H1 (cell line): ENCODE data around the gene PLEKHA5. TPM values are rescaled to one million over a fixed set of nuclear protein-coding genes. Genes with fewer than 3 reads are reported as not detected.

Experiments used
- CTCF ChIA-PET: fragments of 300-600 bp; sonication (Branson Sonifier 250); formaldehyde crosslinking; loops from one replicate; lab custom pipeline; 2021; ENCODE audit not compliant: partially characterized antibody; lab: Charles Lee
- POLR2A ChIA-PET: fragments of 300-600 bp; sonication (Branson Sonifier 250); formaldehyde crosslinking; loops from one replicate; lab custom pipeline; 2021; ENCODE audit warnings: inconsistent platforms; ENCODE audit not compliant: partially characterized antibody; lab: Charles Lee
- DNase-seq, 2 experiments: peaks; one replicate each; pipeline versions ENCODE4 v3.0.0 to v3.0.0-alpha.2; 2010 to 2022; ENCODE audit warnings: low spot score in 2 of 2, low read depth in 1 of 2, mixed read lengths in 1 of 2
- FAIRE-seq: peaks from 2 replicates; lab custom pipeline; 2011; peaks lifted over from hg19 to GRCh38; lab: Jason Lieb, UNC
- H2AFZ ChIP-seq: 2 replicates; pipeline ENCODE4 v1.8.1; 2012; ENCODE audit warnings: low read length, inconsistent platforms
- H2AK5ac ChIP-seq: 2 replicates; pipeline ENCODE4 v1.6.1; 2013; ENCODE audit warnings: low read depth, low read length
- H2BK120ac ChIP-seq: replicated peaks from 2 replicates; pipeline ENCODE3; 2013; ENCODE audit warnings: low read depth, low read length, inconsistent platforms
- H2BK12ac ChIP-seq: 2 replicates; pipeline ENCODE4 v1.6.1; 2013; ENCODE audit warnings: low read depth, low read length
- H2BK15ac ChIP-seq: 2 replicates; pipeline ENCODE4 v1.6.1; 2013; ENCODE audit warnings: low read length
- H2BK20ac ChIP-seq: 2 replicates; pipeline ENCODE4 v1.6.1; 2013; ENCODE audit warnings: low read length
- H2BK5ac ChIP-seq: 2 replicates; pipeline ENCODE4 v1.6.1; 2013; ENCODE audit warnings: low read depth, low read length
- H3K14ac ChIP-seq: 2 replicates; pipeline ENCODE4 v1.6.1; 2013; ENCODE audit warnings: inconsistent platforms; ENCODE audit not compliant: insufficient read length
- H3K18ac ChIP-seq: 2 replicates; pipeline ENCODE4 v1.6.1; 2013; ENCODE audit warnings: low read length; ENCODE audit errors: extremely low read depth
- H3K23ac ChIP-seq: 2 replicates; pipeline ENCODE4 v1.6.1; 2013; ENCODE audit warnings: inconsistent platforms; ENCODE audit not compliant: insufficient read length
- H3K23me2 ChIP-seq: 2 replicates; pipeline ENCODE4 v1.6.1; 2013; ENCODE audit warnings: low read depth, low read length
- H3K27ac ChIP-seq: 2 replicates; pipeline ENCODE4 v1.6.1; 2011; ENCODE audit warnings: low read depth, low read length, inconsistent platforms
- H3K27me3 ChIP-seq, 4 experiments: replicated peaks in 1 of 4; 1 replicate in 1 of 4; 2 replicates in 3 of 4; pipeline versions ENCODE4 v1.6.1 to v1.8.1; 2011 to 2013; ENCODE audit warnings: low read length in 3 of 4, mild to moderate bottlenecking in 3 of 4, inconsistent platforms in 2 of 4, mixed read lengths in 2 of 4, moderate library complexity in 1 of 4; ENCODE audit not compliant: control insufficient read depth in 3 of 4, insufficient read depth in 3 of 4; ENCODE audit errors: extremely low read depth in 1 of 4
- H3K36me3 ChIP-seq, 4 experiments: 2 replicates each; pipeline versions ENCODE4 v1.6.1 to v1.8.1; 2011 to 2013; ENCODE audit warnings: mild to moderate bottlenecking in 4 of 4, low read length in 3 of 4, moderate library complexity in 2 of 4, control low read depth in 1 of 4, inconsistent platforms in 1 of 4; ENCODE audit not compliant: insufficient read depth in 4 of 4, control insufficient read depth in 2 of 4
- H3K4ac ChIP-seq: replicated peaks from 2 replicates; pipeline ENCODE3; 2013; ENCODE audit warnings: low read length, low read depth, mixed read lengths, inconsistent platforms; ENCODE audit not compliant: insufficient read length
- H3K4me1 ChIP-seq, 4 experiments: replicated peaks in 1 of 4; 1 replicate in 1 of 4; 2 replicates in 3 of 4; pipeline versions ENCODE4 v1.6.1 to v1.8.1; 2011 to 2013; ENCODE audit warnings: low read length in 3 of 4, inconsistent platforms in 2 of 4, mixed read lengths in 1 of 4; ENCODE audit not compliant: insufficient read depth in 4 of 4, control insufficient read depth in 3 of 4
- H3K4me2 ChIP-seq, 2 experiments: 2 replicates each; pipeline versions ENCODE4 v1.6.1 to v1.8.1; 2011 to 2013; ENCODE audit warnings: low read depth in 2 of 2, low read length in 2 of 2, control low read depth in 1 of 2, inconsistent platforms in 1 of 2, mild to moderate bottlenecking in 1 of 2; ENCODE audit not compliant: insufficient read depth in 1 of 2
- H3K4me3 ChIP-seq, 4 experiments: fragments of 200-600, 300-600 bp in 1 of 4; sonication (generic), shearing (Covaris generic), sonication (Bioruptor Twin) in 1 of 4; 2 replicates each; pipeline versions ENCODE4 v1.5.1 to v1.8.1; 2011 to 2016; ENCODE audit warnings: low read length in 4 of 4, low read depth in 3 of 4, control low read depth in 2 of 4, inconsistent platforms in 2 of 4, mild to moderate bottlenecking in 2 of 4, mixed read lengths in 1 of 4, moderate library complexity in 1 of 4; ENCODE audit not compliant: insufficient read depth in 2 of 4; ENCODE audit errors: extremely low read depth in 1 of 4
- H3K56ac ChIP-seq: replicated peaks from 2 replicates; pipeline ENCODE3; 2013; ENCODE audit warnings: low read depth, mild to moderate bottlenecking, mixed read lengths, low read length, inconsistent platforms; ENCODE audit not compliant: insufficient read length
- H3K79me1 ChIP-seq: 2 replicates; pipeline ENCODE4 v1.6.1; 2013; ENCODE audit warnings: low read depth, low read length, control low read depth
- H3K79me2 ChIP-seq, 2 experiments: 2 replicates each; pipeline versions ENCODE4 v1.6.1 to v1.8.1; 2012 to 2013; ENCODE audit warnings: low read length in 2 of 2, mild to moderate bottlenecking in 2 of 2, inconsistent platforms in 1 of 2; ENCODE audit not compliant: insufficient read depth in 2 of 2, control insufficient read depth in 1 of 2
- H3K9ac ChIP-seq, 4 experiments: replicated peaks in 1 of 4; 1 replicate in 1 of 4; 2 replicates in 3 of 4; pipeline versions ENCODE4 v1.6.1 to v1.8.1; 2011 to 2013; ENCODE audit warnings: low read depth in 3 of 4, low read length in 3 of 4, control low read depth in 2 of 4, mild to moderate bottlenecking in 2 of 4, moderate library complexity in 2 of 4, inconsistent platforms in 1 of 4; ENCODE audit errors: extremely low read depth in 1 of 4
- H3K9me3 ChIP-seq, 2 experiments: 2 replicates each; pipeline versions ENCODE4 v1.6.1 to v1.8.1; 2012 to 2013; ENCODE audit warnings: mild to moderate bottlenecking in 2 of 2, moderate library complexity in 2 of 2, control low read depth in 1 of 2, inconsistent platforms in 1 of 2, low read depth in 1 of 2, low read length in 1 of 2, mixed read lengths in 1 of 2; ENCODE audit not compliant: insufficient read depth in 2 of 2
- H4K20me1 ChIP-seq, 2 experiments: replicated peaks in 1 of 2; 2 replicates each; pipeline versions ENCODE3 to v1.8.1; 2011 to 2013; ENCODE audit warnings: inconsistent platforms in 2 of 2, low read length in 2 of 2, mild to moderate bottlenecking in 1 of 2; ENCODE audit not compliant: insufficient read depth in 2 of 2, control insufficient read depth in 1 of 2
- H4K5ac ChIP-seq: 2 replicates; pipeline ENCODE4 v1.6.1; 2013; ENCODE audit warnings: low read length, low read depth, mixed read lengths, inconsistent platforms; ENCODE audit not compliant: insufficient read length
- H4K8ac ChIP-seq: 2 replicates; pipeline ENCODE4 v1.8.0; 2013; ENCODE audit warnings: mild to moderate bottlenecking, moderate library complexity, low read length, inconsistent platforms; ENCODE audit not compliant: insufficient read depth; ENCODE audit errors: extremely low read depth
- H4K91ac ChIP-seq: replicated peaks from 2 replicates; pipeline ENCODE3; 2013; ENCODE audit warnings: low read length, mixed read lengths, inconsistent platforms; ENCODE audit not compliant: insufficient read length
- BCL11A ChIP-seq, 2 experiments: IDR thresholded peaks; one replicate each; pipeline ENCODE4 v1.6.1; 2011; ENCODE audit warnings: low read depth in 2 of 2, low read length in 2 of 2, mild to moderate bottlenecking in 2 of 2
- EGR1 ChIP-seq: IDR thresholded peaks from 2 replicates; pipeline ENCODE4 v1.6.1; 2011; ENCODE audit warnings: low read depth, low read length, borderline replicate concordance
- FOSL1 ChIP-seq: IDR thresholded peaks from 2 replicates; pipeline ENCODE4 v1.6.1; 2011; ENCODE audit warnings: mild to moderate bottlenecking, low read depth, low read length, moderate library complexity; ENCODE audit not compliant: insufficient read depth
- KDM1A ChIP-seq: fragments of 200-600, 300-600 bp; sonication (generic); IDR thresholded peaks from 2 replicates; pipeline ENCODE4 v1.7.1; 2016; ENCODE audit warnings: mild to moderate bottlenecking, low read length, borderline replicate concordance
- MAFK ChIP-seq: IDR thresholded peaks from 2 replicates; pipeline ENCODE4 v1.6.1; 2012; ENCODE audit warnings: low read depth, mild to moderate bottlenecking, improper control_type of control experiment, low read length
- SP2 ChIP-seq: IDR thresholded peaks from 2 replicates; pipeline ENCODE4 v1.6.1; 2012; ENCODE audit warnings: mild to moderate bottlenecking, low read length, inconsistent platforms
- TAF1 ChIP-seq: IDR thresholded peaks from 2 replicates; pipeline ENCODE4 v1.6.1; 2011; ENCODE audit warnings: mild to moderate bottlenecking, low read depth, low read length
- YY1 ChIP-seq: IDR thresholded peaks from 2 replicates; pipeline ENCODE4 v1.6.1; 2011; ENCODE audit warnings: low read depth, mild to moderate bottlenecking, low read length
- WGBS, 2 experiments: shearing (Covaris generic) in 1 of 2; methylation state at CpG; one replicate each; pipeline versions ENCODE4 v1.1.6 to v1.1.7; 2013 to 2015; ENCODE audit warnings: low lambda C conversion rate in 2 of 2, mixed read lengths in 2 of 2, inconsistent platforms in 1 of 2, low coverage in 1 of 2, missing lambda C conversion rate in 1 of 2; ENCODE audit not compliant: insufficient replicate concordance in 2 of 2, insufficient coverage in 1 of 2, insufficient read length in 1 of 2; ENCODE audit errors: extremely low coverage in 1 of 2, missing lambda C conversion rate in 1 of 2; 5-methylcytosine and 5-hydroxymethylcytosine counted together
- polyA plus RNA-seq, 7 experiments: library from polyadenylated mRNA; depleted of rRNA in 3 of 7; stranded (reverse) in 5 of 7; unstranded in 2 of 7; fragments of >200 nt in 5 of 7; fragments of 200-250 nt in 2 of 7; gene quantifications; 1 replicate in 5 of 7; 2 replicates in 1 of 7; 4 replicates in 1 of 7; pipeline versions ENCODE4 v1.2.1 to v1.2.3, GENCODE V29; 2011 to 2013; ENCODE audit warnings: missing spikeins in 2 of 7, mixed read lengths in 2 of 7
- total RNA-seq: library from RNA; stranded (reverse); fragmentation: NEBNext Ultra II Directional; extraction: Animal tissue kit (Norgen Biotek cat#: 25700); gene quantifications from 2 replicates; pipeline ENCODE4 v1.2.1, GENCODE V29; 2021

PLEKHA5 gene
- total and polyA plus RNA-seq, 2 of the 8 experiments (the other 6 are each of a cell fraction or from before 2014, with no cell fraction given), result 17.2 to 66.1 TPM

DNA sequence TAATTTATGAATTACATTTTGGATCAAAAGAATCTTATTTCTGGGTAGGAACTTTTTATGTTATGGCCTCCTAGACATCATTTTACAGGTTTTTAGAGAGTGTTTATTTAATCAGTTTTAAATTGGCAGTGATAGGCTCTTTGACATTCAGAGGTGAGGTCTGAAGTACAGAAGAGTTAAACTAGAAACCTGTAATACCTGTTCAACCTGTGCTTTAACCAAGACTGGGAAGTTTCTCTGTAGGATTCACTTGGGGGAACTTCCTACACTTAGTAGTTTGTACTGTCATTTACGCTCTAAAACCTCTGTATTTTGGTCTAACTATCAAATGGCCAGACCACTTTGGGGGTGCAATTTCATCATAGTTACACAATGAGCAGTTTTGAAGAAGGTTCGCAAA is 35.9 kb downstream of the PLEKHA5 start:
- Histone ChIP-seq H3K36me3 (no peaks in the 10 kb centered on the region), H3K9me3 (no peaks in the 10 kb centered on the region), H3K14ac (no peak overlapping the region), H3K9ac (no peak overlapping the region), H3K4me2 (peak overlapping the region in 1 of 2 experiments; percentile 2; a peak in 1 of 4 replicates), H4K8ac (no peak overlapping the region), H3K4me1 (peaks cover 0 to 4% (median 3%) of the 10 kb centered on the region in 4 experiments; a peak in 3 of 7 replicates), H4K91ac (no peak overlapping the region), H2AFZ (no peak overlapping the region), H3K23me2 (no peaks in the 10 kb centered on the region), H2BK15ac (no peak overlapping the region), H3K56ac (no peak overlapping the region), H2AK5ac (no peak overlapping the region), H3K4me3 (no peak overlapping the region), H4K20me1 (peaks cover 2 to 11% of the 10 kb centered on the region in 2 experiments), H3K23ac (no peak overlapping the region), H2BK5ac (no peak overlapping the region), H2BK120ac (no peak overlapping the region), H3K18ac (no peak overlapping the region), H4K5ac (no peak overlapping the region), H3K4ac (no peak overlapping the region), H3K79me2 (peaks cover 6 to 92% of the 10 kb centered on the region in 2 experiments), H2BK20ac (no peak overlapping the region), H3K27me3 (no peaks in the 10 kb centered on the region), H3K79me1 (no peaks in the 10 kb centered on the region), H2BK12ac (no peak overlapping the region), H3K27ac (no peak overlapping the region)
- CTCF ChIA-PET, result no interaction called here
- TF ChIP-seq KDM1A (no peak), SP2 (no peak), BCL11A (IDR thresholded peaks at IDR 0.05; ENCODE audit: low read depth in 2 of 2, low read length in 2 of 2) (no peak), FOSL1 (no peak), YY1 (no peak), EGR1 (no peak), TAF1 (no peak), MAFK (no peak)
- FAIRE-seq (peak; percentile 32), DNase-seq (no peak)
- WGBS, 2 experiments, result 91% methylated on average over 2 of the region's 2 CpGs; no CpG with 5 or more reads in 1 of the 2 experiments
- POLR2A ChIA-PET, result no interaction called here
